WTC11 (cell line): ENCODE measurements around the gene LCAT. TPM values are rescaled to one million over a fixed set of nuclear protein-coding genes. Genes with fewer than 3 reads are reported as not detected.

Experiments used
- ATAC-seq: fragments of 200-7000 bp; cut with Tn5 transposase; 2 replicates; pipeline ENCODE4 v1.10.0; 2021; ENCODE audit warnings: mild to moderate bottlenecking, moderate library complexity
- CTCF ChIA-PET: fragments of 300-600 bp; sonication (Branson Sonifier 250); formaldehyde crosslinking; loops from one replicate; lab custom pipeline; 2021; ENCODE audit warnings: antibody characterized with exemption; lab: Charles Lee
- POLR2A ChIA-PET: fragments of 350-600 bp; sonication (Branson Sonifier 250); formaldehyde crosslinking; loops from one replicate; lab custom pipeline; 2021; ENCODE audit warnings: antibody characterized with exemption; lab: Charles Lee
- DNase-seq: peaks from one replicate; pipeline ENCODE4 v3.0.0; 2021; ENCODE audit warnings: low spot score
- H3K27ac Mint-ChIP-seq: 2 replicates; pipeline ENCODE4 v1.8.0; 2021; ENCODE audit warnings: mixed read lengths
- H3K27me3 Mint-ChIP-seq: 2 replicates; pipeline ENCODE4 v1.8.0; 2021; ENCODE audit warnings: low read depth, mild to moderate bottlenecking, moderate library complexity, mixed read lengths
- H3K36me3 Mint-ChIP-seq: 2 replicates; pipeline ENCODE4 v1.8.0; 2021; ENCODE audit warnings: mixed read lengths
- H3K4me1 Mint-ChIP-seq: 2 replicates; pipeline ENCODE4 v1.8.0; 2022; ENCODE audit warnings: mixed read lengths
- H3K4me3 Mint-ChIP-seq: 2 replicates; pipeline ENCODE4 v1.8.0; 2021; ENCODE audit warnings: mild to moderate bottlenecking, moderate library complexity, mixed read lengths
- H3K9me3 Mint-ChIP-seq: 2 replicates; pipeline ENCODE4 v1.8.0; 2021; ENCODE audit warnings: mixed read lengths
- ATF6 ChIP-seq: sonication (generic); formaldehyde crosslinking; IDR thresholded peaks from 2 replicates; pipeline ENCODE4 v1.8.1; 2023; ENCODE audit warnings: mild to moderate bottlenecking, missing genetic modification reagents
- EMX1 ChIP-seq: fragments of 250-450 bp; sonication (Bioruptor Pico); IDR thresholded peaks from 2 replicates; pipeline ENCODE4 v1.8.0; 2021; ENCODE audit warnings: mild to moderate bottlenecking
- FOXJ3 ChIP-seq: sonication (generic); formaldehyde crosslinking; IDR thresholded peaks from 2 replicates; pipeline ENCODE4 v1.9.0; 2021; ENCODE audit warnings: missing genetic modification reagents, mild to moderate bottlenecking, borderline replicate concordance
- FOXK1 ChIP-seq: sonication (generic); formaldehyde crosslinking; IDR thresholded peaks from 2 replicates; pipeline ENCODE4 v1.8.0; 2022; ENCODE audit warnings: mild to moderate bottlenecking, moderate library complexity, missing genetic modification reagents
- IRF2 ChIP-seq: sonication (generic); formaldehyde crosslinking; IDR thresholded peaks from 2 replicates; pipeline ENCODE4 v1.8.0; 2022; ENCODE audit warnings: low read depth, missing genetic modification reagents, borderline replicate concordance
- RELA ChIP-seq: sonication (generic); formaldehyde crosslinking; IDR thresholded peaks from 2 replicates; pipeline ENCODE4 v1.8.1; 2022; ENCODE audit warnings: missing genetic modification reagents, mild to moderate bottlenecking, borderline replicate concordance
- TP53 ChIP-seq: sonication (generic); formaldehyde crosslinking; IDR thresholded peaks from 2 replicates; pipeline ENCODE4 v1.8.1; 2023; ENCODE audit warnings: mild to moderate bottlenecking, missing genetic modification reagents
- ZNF121 ChIP-seq: sonication (generic); formaldehyde crosslinking; IDR thresholded peaks from 2 replicates; pipeline ENCODE4 v1.8.0; 2023; ENCODE audit warnings: missing genetic modification reagents
- ZNF317 ChIP-seq: sonication (generic); formaldehyde crosslinking; IDR thresholded peaks from 2 replicates; pipeline ENCODE4 v1.8.1; 2023; ENCODE audit warnings: low read depth, mild to moderate bottlenecking, moderate library complexity, missing genetic modification reagents, borderline replicate concordance
- ZNF423 ChIP-seq: fragments of 250-450 bp; sonication (Bioruptor Pico); IDR thresholded peaks from 2 replicates; pipeline ENCODE4 v2.1.2; 2022; ENCODE audit warnings: mild to moderate bottlenecking, moderate library complexity
- ZNF425 ChIP-seq: fragments of 250-450 bp; sonication (Bioruptor Pico); conservative IDR thresholded peaks from 2 replicates; pipeline ENCODE4 v1.9.0; 2021; ENCODE audit warnings: mild to moderate bottlenecking
- total RNA-seq: library from RNA; stranded (reverse); gene quantifications from 3 replicates; pipeline ENCODE4 v1.2.3, GENCODE V29; 2021
- TF ChIP-seq, protein P1 (sequence below): sonication (generic); formaldehyde crosslinking; IDR thresholded peaks from 2 replicates; pipeline ENCODE4 v1.8.1; 2022; ENCODE audit warnings: mild to moderate bottlenecking, missing genetic modification reagents, moderate library complexity, borderline replicate concordance
- TF ChIP-seq, protein P2 (sequence below): sonication (generic); formaldehyde crosslinking; IDR thresholded peaks from 2 replicates; pipeline ENCODE4 v1.8.1; 2023; ENCODE audit warnings: mild to moderate bottlenecking, missing genetic modification reagents
- TF ChIP-seq, protein P3 (sequence below): sonication (generic); formaldehyde crosslinking; IDR thresholded peaks from 2 replicates; pipeline ENCODE4 v1.8.1; 2022; ENCODE audit warnings: low read depth, mild to moderate bottlenecking, moderate library complexity, missing genetic modification reagents, borderline replicate concordance

The LCAT gene
- total RNA-seq, 1 experiment from 2014 or later = 38.3 TPM

GRCh38 chr16:67966549-67967182 is 22.7 kb upstream of the LCAT start (continued):
- TF ChIP-seq, protein P1, sequence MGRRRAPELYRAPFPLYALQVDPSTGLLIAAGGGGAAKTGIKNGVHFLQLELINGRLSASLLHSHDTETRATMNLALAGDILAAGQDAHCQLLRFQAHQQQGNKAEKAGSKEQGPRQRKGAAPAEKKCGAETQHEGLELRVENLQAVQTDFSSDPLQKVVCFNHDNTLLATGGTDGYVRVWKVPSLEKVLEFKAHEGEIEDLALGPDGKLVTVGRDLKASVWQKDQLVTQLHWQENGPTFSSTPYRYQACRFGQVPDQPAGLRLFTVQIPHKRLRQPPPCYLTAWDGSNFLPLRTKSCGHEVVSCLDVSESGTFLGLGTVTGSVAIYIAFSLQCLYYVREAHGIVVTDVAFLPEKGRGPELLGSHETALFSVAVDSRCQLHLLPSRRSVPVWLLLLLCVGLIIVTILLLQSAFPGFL (CRISPR knock-in tag) = no peak
- no peak for TF ChIP-seq FOXJ3 (CRISPR knock-in tag)
- TF ChIP-seq, protein P2, sequence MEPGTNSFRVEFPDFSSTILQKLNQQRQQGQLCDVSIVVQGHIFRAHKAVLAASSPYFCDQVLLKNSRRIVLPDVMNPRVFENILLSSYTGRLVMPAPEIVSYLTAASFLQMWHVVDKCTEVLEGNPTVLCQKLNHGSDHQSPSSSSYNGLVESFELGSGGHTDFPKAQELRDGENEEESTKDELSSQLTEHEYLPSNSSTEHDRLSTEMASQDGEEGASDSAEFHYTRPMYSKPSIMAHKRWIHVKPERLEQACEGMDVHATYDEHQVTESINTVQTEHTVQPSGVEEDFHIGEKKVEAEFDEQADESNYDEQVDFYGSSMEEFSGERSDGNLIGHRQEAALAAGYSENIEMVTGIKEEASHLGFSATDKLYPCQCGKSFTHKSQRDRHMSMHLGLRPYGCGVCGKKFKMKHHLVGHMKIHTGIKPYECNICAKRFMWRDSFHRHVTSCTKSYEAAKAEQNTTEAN (CRISPR knock-in tag) = no peak

DNA sequence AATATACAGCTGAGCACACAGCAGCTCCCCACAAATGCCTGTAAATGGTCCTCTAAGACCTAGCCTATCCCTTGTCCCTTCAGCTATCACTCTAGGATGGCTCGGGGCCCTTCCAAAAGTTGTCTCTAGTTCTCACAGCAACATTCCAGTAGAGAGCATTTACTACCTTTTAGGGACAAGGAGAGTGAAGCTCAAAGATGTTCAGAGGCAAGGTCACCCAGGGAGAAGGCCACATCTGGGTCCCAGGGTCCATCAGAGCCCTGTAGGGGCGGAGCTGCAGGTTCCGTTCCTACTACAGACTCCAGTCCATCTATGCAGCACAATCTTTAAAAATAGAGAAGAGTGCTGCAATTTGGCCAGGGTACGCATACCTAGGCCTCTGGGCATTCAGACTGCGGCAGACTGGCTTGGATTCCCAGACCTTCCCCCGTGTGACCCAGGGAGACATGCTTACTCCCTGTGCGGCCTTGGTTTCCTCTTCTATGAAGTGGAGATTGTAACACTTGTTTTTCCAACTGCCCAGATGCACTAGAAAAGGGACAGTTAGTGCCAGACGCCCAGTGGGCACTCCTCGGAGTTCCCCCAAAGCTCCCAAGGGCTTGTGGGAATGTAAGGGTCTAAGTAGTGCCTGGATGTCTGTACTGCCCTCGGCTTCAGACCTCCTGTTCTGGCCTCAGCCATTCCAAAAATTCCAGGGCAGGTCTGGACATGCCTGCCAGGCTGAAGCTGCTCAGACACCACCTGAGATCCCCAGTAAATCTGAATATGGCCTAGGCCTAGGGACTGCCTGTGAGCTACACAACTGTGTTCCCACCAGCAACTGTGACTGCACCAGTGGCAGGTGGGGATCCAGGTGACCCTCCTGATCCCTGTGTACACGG is 22.0 kb upstream of the LCAT start:
- TF ChIP-seq IRF2 (CRISPR knock-in tag) (no peak), RELA (CRISPR knock-in tag) (no peak), ATF6 (CRISPR knock-in tag) (no peak), TP53 (no peak), ZNF423 (CRISPR knock-in tag) (no peak)
- TF ChIP-seq, protein P3, sequence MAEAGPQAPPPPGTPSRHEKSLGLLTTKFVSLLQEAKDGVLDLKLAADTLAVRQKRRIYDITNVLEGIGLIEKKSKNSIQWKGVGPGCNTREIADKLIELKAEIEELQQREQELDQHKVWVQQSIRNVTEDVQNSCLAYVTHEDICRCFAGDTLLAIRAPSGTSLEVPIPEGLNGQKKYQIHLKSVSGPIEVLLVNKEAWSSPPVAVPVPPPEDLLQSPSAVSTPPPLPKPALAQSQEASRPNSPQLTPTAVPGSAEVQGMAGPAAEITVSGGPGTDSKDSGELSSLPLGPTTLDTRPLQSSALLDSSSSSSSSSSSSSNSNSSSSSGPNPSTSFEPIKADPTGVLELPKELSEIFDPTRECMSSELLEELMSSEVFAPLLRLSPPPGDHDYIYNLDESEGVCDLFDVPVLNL (CRISPR knock-in tag) = no peak
- ATAC-seq (no peak), DNase-seq (no peak)
- H3K27ac Mint-ChIP-seq = peak overlapping the region; percentile 91
- peaks cover 5% of the 10 kb centered on the region; the same call in 1 of the 2 replicates for H3K27me3 Mint-ChIP-seq
- peak overlapping the region; percentile 97 for H3K4me3 Mint-ChIP-seq
- peaks cover 26% of the 10 kb centered on the region for H3K36me3 Mint-ChIP-seq
- no peaks in the 10 kb centered on the region for H3K9me3 Mint-ChIP-seq
- H3K4me1 Mint-ChIP-seq = peaks cover 44% of the 10 kb centered on the region
- ChIA-PET CTCF (interaction anchor here (0.8 to 3.2 kb wide), 13 partner anchors 15 to 445 kb away, joined by 3 to 25 read pairs (median 4); partner anchors contain the start of genes LCAT, NFATC3 and NRN1L), POLR2A (interaction anchor here (0.6 to 1.2 kb wide), 3 partner anchors 31 to 75 kb away, joined by 3 to 7 read pairs (median 5); partner anchors contain the start of genes DDX28 and DUS2)

DNA sequence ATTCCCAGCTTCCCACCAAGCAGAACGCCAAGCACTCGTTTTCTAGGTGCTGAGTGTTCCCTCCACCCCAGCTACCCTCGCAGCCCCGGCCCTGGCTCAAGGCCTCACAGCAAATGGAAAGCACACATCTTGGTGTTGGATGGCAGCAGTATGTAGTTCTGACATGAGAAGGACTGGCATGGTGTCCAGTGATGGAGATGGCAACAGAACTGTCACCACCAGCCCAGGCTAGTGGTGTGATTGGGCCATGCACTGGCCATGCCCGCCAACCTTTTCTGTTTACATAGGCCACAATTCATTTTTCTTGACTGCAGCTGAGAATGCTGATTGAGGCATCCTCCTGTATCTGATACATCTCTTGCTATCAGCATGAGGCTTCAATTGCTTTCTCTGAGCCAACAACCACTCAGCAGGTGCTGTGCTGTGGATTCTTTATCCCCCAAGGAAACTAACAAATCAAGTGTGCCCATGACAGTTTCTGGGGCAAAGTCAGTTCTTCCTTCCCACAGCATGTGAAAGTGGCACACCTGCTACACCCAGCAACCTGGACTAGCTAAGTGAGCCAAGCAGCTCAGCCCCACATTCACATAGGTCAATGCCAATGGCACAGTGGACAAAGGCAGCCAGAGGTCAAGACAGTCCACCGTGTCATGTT is 20.7 kb upstream of the LCAT start:
- peaks cover 41% of the 10 kb centered on the region for H3K4me1 Mint-ChIP-seq
- TF ChIP-seq ATF6 (CRISPR knock-in tag) (no peak), ZNF121 (CRISPR knock-in tag) (no peak), FOXK1 (CRISPR knock-in tag) (no peak), ZNF425 (CRISPR knock-in tag) (no peak), EMX1 (CRISPR knock-in tag) (no peak), ZNF317 (CRISPR knock-in tag) (no peak)

More for the DNA sequence above, 20.7 kb upstream of the LCAT start:
- ChIA-PET CTCF (interaction anchor here (0.5 to 3.2 kb wide), 6 partner anchors 17 to 292 kb away, joined by 3 to 25 read pairs (median 6); partner anchors contain the start of gene LCAT), POLR2A (no interaction called here)
- H3K9me3 Mint-ChIP-seq = no peaks in the 10 kb centered on the region
- peaks cover 36% of the 10 kb centered on the region for H3K36me3 Mint-ChIP-seq
- H3K27ac Mint-ChIP-seq = peak overlapping the region; percentile 81
- no peak for DNase-seq
- no peak for ATAC-seq
- H3K4me3 Mint-ChIP-seq = no peak overlapping the region
- H3K27me3 Mint-ChIP-seq = peaks cover 2% of the 10 kb centered on the region; the same call in 1 of the 2 replicates
